HPDE6-E6E7 (cell line): ENCODE data around the gene CDX2.

Source experiments
- DNase-seq: peaks from one replicate; pipeline ENCODE4 v3.0.0; 2011; ENCODE audit warnings: missing footprints; ENCODE audit errors: extremely low spot score

CDX2 gene

DNA sequence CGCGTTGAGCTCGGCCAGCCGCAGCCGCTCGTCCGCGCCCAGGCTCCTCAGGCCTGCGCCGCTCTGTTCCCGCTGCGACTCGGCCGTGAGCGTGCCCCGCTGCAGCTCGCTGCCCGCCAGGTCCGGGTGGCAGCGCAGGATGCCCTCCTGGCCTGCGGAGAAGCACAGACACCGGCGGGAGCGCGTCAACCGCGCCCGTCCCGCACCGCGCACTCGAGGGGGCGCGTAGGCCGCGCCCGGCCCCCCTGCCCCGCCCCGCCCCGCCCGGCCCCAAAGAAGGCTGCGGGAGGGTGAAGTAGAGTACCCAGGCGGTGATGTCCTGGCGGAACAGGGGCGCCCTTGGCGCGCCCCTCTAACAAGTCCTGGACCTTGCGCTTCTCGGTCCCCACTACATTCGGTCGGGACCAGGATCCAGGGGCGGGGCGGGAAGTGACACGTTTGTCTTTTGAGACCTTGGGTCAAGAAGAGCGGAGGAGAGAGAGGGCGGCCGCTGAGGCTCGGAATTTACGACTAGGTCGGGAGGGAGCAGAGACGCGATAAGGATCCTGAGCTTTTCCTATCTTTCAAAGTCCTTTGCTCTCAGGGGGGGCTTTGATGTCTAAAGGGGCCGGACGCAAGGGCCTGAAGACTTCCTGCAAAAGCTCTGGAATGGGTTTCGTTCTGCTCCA, 9.3 kb upstream of the CDX2 start:
- DNase-seq: no peak

GRCh38 chr13:27977476-27978300, 8.6 kb upstream of the CDX2 start:
- no peak for DNase-seq

GRCh38 chr13:27976362-27977091, 7.4 kb upstream of the CDX2 start:
- DNase-seq: no peak

- no peak for DNase-seq
Observed at GRCh38 chr13:27975564-27976361, 6.6 kb upstream of the CDX2 start.

- DNase-seq: no peak
Observed at GRCh38 chr13:27973961-27974662, 5.0 kb upstream of the CDX2 start.

DNA sequence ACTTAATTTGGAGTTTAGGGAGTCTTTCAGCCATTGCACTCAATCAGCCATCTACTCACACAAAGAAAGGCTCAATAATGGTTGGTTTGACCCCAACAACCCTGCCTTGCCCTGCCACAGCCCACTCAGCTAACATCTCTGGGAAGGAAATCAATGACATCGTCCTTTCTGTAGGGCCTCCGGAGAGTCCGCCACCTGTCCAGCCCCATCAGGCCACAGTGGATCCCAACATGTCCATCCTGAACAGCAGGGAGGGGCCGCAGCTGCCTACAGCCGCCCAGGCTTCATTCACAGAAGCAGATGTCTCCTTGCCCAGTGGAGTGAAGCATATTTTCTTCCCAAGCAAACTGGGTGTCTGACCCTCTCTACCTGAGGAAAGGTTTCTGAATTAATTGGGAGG, 4.2 kb upstream of the CDX2 start:
- DNase-seq: no peak

DNA sequence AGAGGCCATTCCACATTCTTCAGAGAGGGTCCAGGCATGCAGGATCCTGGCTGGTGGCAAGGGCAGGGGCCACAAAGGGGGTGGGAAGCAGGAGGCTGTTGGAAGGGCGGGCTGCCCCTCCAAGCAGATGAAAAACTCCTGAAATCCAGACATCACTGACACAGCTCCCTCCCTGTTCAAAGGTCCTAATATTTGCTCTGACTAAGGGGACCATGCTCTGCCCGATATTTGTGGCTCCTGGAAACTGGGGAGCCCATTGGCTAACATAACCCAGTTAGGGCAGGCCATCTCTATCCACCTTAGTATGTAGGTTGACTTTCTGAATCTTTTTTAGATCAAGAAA, 3.3 kb upstream of the CDX2 start:
- no peak for DNase-seq

GRCh38 chr13:27971776-27972477, 2.8 kb upstream of the CDX2 start:
- DNase-seq: no peak

- no peak for DNase-seq
Observed at GRCh38 chr13:27971236-27971645, 2.1 kb upstream of the CDX2 start.

- DNase-seq: no peak
Observed at GRCh38 chr13:27970382-27971235, 1.5 kb upstream of the CDX2 start.

- DNase-seq: no peak
Observed at GRCh38 chr13:27969866-27970229, 733 bp upstream of the CDX2 start.

DNA sequence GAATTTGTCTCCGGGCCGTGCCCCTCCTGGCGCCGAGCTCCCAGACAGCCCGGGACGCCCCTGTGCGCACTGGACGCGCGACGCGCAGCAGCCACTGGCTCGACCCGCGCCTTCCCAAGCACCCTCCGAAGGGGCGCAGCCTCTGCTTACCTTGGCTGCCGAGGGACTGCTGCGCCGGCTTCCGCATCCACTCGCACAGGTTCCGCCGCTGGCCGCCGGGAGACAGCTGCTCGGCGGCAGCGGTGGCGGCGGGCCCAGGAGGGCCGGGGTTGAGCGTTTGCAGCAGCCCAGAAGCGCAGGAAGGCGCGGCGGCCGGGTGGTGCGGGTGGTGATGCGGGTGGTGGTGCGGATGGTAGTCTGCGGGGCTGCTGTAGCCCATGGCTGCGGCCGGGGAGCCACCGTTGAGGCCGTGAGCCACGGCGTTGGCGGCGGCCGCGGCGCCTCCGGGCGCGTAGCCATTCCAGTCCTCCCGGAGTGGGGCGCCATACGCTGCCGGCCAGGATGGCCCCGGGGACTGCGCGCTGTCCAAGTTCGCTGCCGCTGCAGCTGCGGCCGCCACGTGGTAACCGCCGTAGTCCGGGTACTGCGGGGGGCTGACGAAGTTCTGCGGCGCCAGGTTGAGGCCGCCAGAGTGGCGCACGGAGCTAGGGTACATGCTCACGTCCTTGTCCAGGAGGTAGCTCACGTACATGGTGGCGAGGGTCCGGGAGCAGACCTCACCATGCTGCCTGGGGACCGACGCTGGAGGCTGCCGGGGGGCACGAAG, 616 bp downstream of the CDX2 start:
- DNase-seq: no peak

GRCh38 chr13:27967736-27968315, 1.3 kb downstream of the CDX2 start:
- no peak for DNase-seq

GRCh38 chr13:27967203-27967735, 1.8 kb downstream of the CDX2 start:
- DNase-seq: no peak

GRCh38 chr13:27966641-27967202, 2.4 kb downstream of the CDX2 start:
- no peak for DNase-seq

DNA sequence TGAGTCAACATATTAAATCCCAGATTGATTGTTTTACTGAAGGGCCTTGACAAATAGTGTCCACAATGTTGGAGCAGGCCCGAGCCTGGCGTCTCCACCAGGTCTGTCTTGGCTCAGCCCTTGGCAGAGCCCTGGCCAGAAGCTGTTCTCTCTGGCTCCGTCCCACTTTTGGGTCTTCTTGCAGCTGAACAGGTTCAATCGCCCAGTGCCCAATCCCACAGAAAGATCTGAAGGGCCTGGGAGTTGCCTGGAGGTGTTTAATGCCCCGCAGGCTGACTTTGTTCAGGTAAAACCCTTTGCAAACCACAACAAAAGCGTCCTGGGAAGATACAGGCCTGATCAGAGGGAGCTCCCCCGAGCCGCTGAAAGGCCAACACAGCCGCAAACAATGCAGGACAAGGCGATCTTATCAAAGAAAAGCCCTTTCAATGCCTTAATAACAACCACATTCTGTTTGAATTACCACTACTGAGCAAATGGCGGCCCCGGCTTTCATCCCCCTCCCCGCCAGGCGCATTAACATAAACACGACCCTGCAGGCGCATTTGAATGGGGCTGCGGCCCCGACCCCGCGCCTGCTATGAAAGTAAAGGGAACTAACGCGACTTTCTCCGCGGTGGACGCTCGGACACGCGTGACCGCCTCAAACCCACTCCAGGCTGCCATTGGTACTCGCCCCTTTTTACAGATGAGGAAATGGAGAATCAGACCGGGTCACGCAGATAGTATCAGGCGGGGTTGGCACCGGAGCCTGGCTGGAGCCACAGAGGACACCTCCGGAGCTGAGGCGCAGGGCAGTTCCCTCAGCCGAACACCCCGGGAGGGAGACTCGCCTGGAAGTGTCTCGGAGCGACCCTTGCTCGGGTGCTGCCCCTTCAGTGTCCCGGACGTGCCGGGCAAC, 3.1 kb downstream of the CDX2 start:
- DNase-seq: no peak

DNA sequence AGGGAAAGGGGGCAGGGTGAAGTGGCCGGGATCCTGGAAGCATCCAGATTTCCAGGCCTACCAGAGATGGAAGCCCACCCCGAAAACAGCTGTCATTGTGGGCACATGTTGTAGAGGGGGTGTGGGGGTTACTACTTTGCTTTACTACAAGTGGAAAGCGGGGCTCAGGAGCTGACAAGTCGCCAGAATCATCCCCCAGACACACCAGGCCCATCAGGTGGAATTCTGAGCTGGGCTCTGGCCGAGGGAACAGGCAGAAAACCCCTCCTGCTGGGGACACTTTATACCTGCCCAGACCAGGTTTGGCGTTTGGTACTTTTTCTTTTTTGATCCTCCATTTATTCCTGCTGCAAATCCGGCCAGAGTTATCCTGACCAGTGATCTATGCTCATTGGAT, 3.8 kb downstream of the CDX2 start:
- no peak for DNase-seq
